Left lung (tissue), 10 donors: Measurements from ENCODE around the gene FOXK1. TPM values are rescaled to one million over a fixed set of nuclear protein-coding genes. Genes with fewer than 3 reads are reported as not detected.

Source experiments
- ATAC-seq: fragments of 200-7000 bp; cut with Tn5 transposase; one replicate; pipeline ENCODE4 v1.9.1; 2020; ENCODE audit warnings: moderate library complexity
- DNase-seq, 4 donors: peaks; one replicate each; pipeline ENCODE4 v3.0.0-alpha.2; 2013 to 2020
- H3K27ac ChIP-seq, 2 donors: fragments of 200-600 bp; sonication (generic) in 1 of 2; one replicate each; pipeline versions ENCODE4 v1.5.0 to v1.8.0; 2020 to 2021
- H3K27me3 ChIP-seq, 2 donors: fragments of 200-600 bp; sonication (generic) in 1 of 2; one replicate each; pipeline versions ENCODE4 v1.5.0 to v1.8.0; 2020 to 2021
- H3K36me3 ChIP-seq, 2 donors: fragments of 200-600 bp; sonication (generic) in 1 of 2; one replicate each; pipeline versions ENCODE4 v1.5.0 to v1.8.0; 2020 to 2021
- H3K4me1 ChIP-seq, 2 donors: fragments of 200-600 bp; one replicate each; pipeline ENCODE4 v1.8.0; 2021
- H3K4me3 ChIP-seq, 2 donors: fragments of 200-600 bp; sonication (generic) in 1 of 2; one replicate each; pipeline versions ENCODE4 v1.5.0 to v1.8.0; 2020 to 2021; ENCODE audit warnings: mild to moderate bottlenecking in 1 of 2
- H3K9me3 ChIP-seq, 2 donors: fragments of 200-600 bp; sonication (generic) in 1 of 2; one replicate each; pipeline versions ENCODE4 v1.5.0 to v1.8.0; 2020 to 2021
- CTCF ChIP-seq, 2 donors: fragments of 200-600 bp; sonication (generic) in 1 of 2; IDR thresholded peaks; one replicate each; pipeline versions ENCODE4 v1.5.0 to v1.8.0; 2021; ENCODE audit warnings: antibody characterized with exemption in 2 of 2
- intact Hi-C, 2 donors: fragments of 100-400 bp; cut with DNase I; formaldehyde crosslinking; loops; one replicate each; pipeline versions ENCODE4 v1.11.2 to v1.14.2; 2022
- polyA plus RNA-seq, 6 donors: library from polyadenylated mRNA; unstranded; fragments of 120-200 nt; gene quantifications; one replicate each; pipeline ENCODE4 v1.2.1, GENCODE V29; 2013; ENCODE audit not compliant: insufficient read length in 6 of 6
- total RNA-seq, 2 donors: library from RNA; stranded (reverse); fragmentation: NEBNext Ultra II Directional; extraction: Animal tissue kit (Norgen Biotek cat#: 25700); gene quantifications; one replicate each; pipeline ENCODE4 v1.2.1, GENCODE V29; 2021
- donor health status: DM: no; HTN: yes; CAD: no.
- donor health status: DM: no; HTN: no; CAD: no.

Gene FOXK1
- total and polyA plus RNA-seq, 8 donors = 15.1 to 29.2 (median 18.8) TPM

GRCh38 chr7:4787541-4787940 is 105.4 kb downstream of the FOXK1 start:
- Histone ChIP-seq H3K36me3 (peaks cover 0 to 100% of the 10 kb centered on the region in 2 donors), H3K9me3 (no peaks in the 10 kb centered on the region), H3K27ac (no peak overlapping the region), H3K4me3 (no peak overlapping the region), H3K4me1 (peaks cover 0 to 8% of the 10 kb centered on the region in 2 donors), H3K27me3 (no peaks in the 10 kb centered on the region)
- DNase-seq (peak in 1 of 4 donors; percentile 73), ATAC-seq (no peak)
- intact Hi-C loops = no loop called here
- no peak for TF ChIP-seq CTCF (IDR thresholded peaks at IDR 0.05)

- H3K4me3 ChIP-seq = no peak overlapping the region
- TF ChIP-seq CTCF (IDR thresholded peaks at IDR 0.05) = no peak
- no peaks in the 10 kb centered on the region for H3K27me3 ChIP-seq
- no peaks in the 10 kb centered on the region for H3K9me3 ChIP-seq
- peaks cover 0 to 8% of the 10 kb centered on the region in 2 donors for H3K4me1 ChIP-seq
- peaks cover 0 to 100% of the 10 kb centered on the region in 2 donors for H3K36me3 ChIP-seq
- intact Hi-C loops = no loop called here
- peak in 1 of 4 donors; percentile 66 for DNase-seq
- no peak for ATAC-seq
- no peak overlapping the region for H3K27ac ChIP-seq
These were observed 106.0 kb downstream of the FOXK1 start for GRCh38 chr7:4787947-4788626.

GRCh38 chr7:4788627-4789189 is 106.6 kb downstream of the FOXK1 start:
- H3K4me1 ChIP-seq = peaks cover 0 to 8% of the 10 kb centered on the region in 2 donors
- no peak overlapping the region for H3K27ac ChIP-seq
- intact Hi-C loops = no loop called here
- no peaks in the 10 kb centered on the region for H3K9me3 ChIP-seq
- peaks cover 0 to 99% of the 10 kb centered on the region in 2 donors for H3K36me3 ChIP-seq
- no peak for TF ChIP-seq CTCF (IDR thresholded peaks at IDR 0.05)
- no peaks in the 10 kb centered on the region for H3K27me3 ChIP-seq
- DNase-seq = peak in 1 of 4 donors; percentile 71
- no peak for ATAC-seq
- H3K4me3 ChIP-seq = no peak overlapping the region

- H3K4me1 ChIP-seq = peaks cover 0 to 8% of the 10 kb centered on the region in 2 donors
- H3K4me3 ChIP-seq = no peak overlapping the region
- no peak for ATAC-seq
- DNase-seq = peak in 1 of 4 donors; percentile 73
- H3K27me3 ChIP-seq = no peaks in the 10 kb centered on the region
- H3K36me3 ChIP-seq = peaks cover 0 to 92% of the 10 kb centered on the region in 2 donors
- no peak for TF ChIP-seq CTCF (IDR thresholded peaks at IDR 0.05)
- intact Hi-C loops = loop anchor here in 1 of 2 donors (10.0 kb wide), 1 partner anchor 295 kb away; no protein-coding TSS in a partner anchor
- no peaks in the 10 kb centered on the region for H3K9me3 ChIP-seq
- no peak overlapping the region for H3K27ac ChIP-seq
These were observed 107.3 kb downstream of the FOXK1 start for GRCh38 chr7:4789194-4790077.
